Central memory CD8-positive, alpha-beta T cell (primary cell): ENCODE results near the gene C21orf58.
A peak's percentile ranks its signal among the peaks of the same experiment; 100 is the strongest.

Experiments
- ATAC-seq: fragments of 150-1000 bp; cut with Tn5 transposase; replicated peaks from 2 replicates; pipeline ENCODE4 v1.10.0; 2022; ENCODE audit warnings: mild to moderate bottlenecking, moderate FRiP score, moderate number of reproducible peaks; ENCODE audit not compliant: poor library complexity, severe bottlenecking; ENCODE audit errors: extremely low read depth
- DNase-seq, 2 donors: peaks; one replicate each; pipeline ENCODE4 v3.0.0; 2021; ENCODE audit warnings: low spot score in 2 of 2
- H3K27ac Mint-ChIP-seq: one replicate; pipeline ENCODE4 v1.8.0; 2022; ENCODE audit warnings: low read depth, mild to moderate bottlenecking, moderate library complexity, mixed read lengths
- H3K27me3 Mint-ChIP-seq: one replicate; pipeline ENCODE4 v1.8.0; 2022; ENCODE audit warnings: mixed read lengths
- H3K36me3 Mint-ChIP-seq: one replicate; pipeline ENCODE4 v1.8.0; 2022; ENCODE audit warnings: mild to moderate bottlenecking, moderate library complexity, mixed read lengths; ENCODE audit not compliant: insufficient read depth
- H3K4me1 Mint-ChIP-seq: one replicate; pipeline ENCODE4 v1.8.0; 2022; ENCODE audit warnings: mixed read lengths
- H3K4me3 Mint-ChIP-seq: one replicate; pipeline ENCODE4 v1.8.0; 2022; ENCODE audit warnings: mild to moderate bottlenecking, moderate library complexity, mixed read lengths
- H3K9me3 Mint-ChIP-seq: one replicate; pipeline ENCODE4 v1.8.0; 2022; ENCODE audit warnings: mixed read lengths

Gene C21orf58

DNA sequence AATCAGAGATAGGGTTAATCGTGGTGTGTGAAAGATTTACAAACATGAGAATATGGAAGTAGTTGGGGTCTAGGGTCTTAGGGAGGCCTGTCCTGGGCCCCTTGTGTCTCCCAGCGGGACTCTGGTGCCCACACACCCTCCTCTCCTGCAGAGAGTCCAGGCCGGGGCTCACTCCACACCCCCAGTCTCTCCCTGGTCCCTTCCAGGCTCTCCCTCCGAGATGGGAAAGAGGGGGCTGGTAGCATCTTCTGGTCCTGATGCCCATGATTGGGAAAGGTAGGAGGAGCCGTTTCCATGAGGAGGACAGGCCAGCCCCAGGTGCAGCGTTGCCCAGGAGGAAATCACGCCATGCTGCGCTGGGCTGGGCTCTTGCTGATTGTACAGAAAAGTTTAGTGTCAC is 26.9 kb upstream of the C21orf58 start:
- no peak for DNase-seq
- no peaks in the 10 kb centered on the region for H3K9me3 Mint-ChIP-seq
- no peak for ATAC-seq
- no peaks in the 10 kb centered on the region for H3K27me3 Mint-ChIP-seq
- no peaks in the 10 kb centered on the region for H3K4me1 Mint-ChIP-seq
- peaks cover 38% of the 10 kb centered on the region for H3K36me3 Mint-ChIP-seq
- no peak overlapping the region for H3K27ac Mint-ChIP-seq
- no peak overlapping the region for H3K4me3 Mint-ChIP-seq

DNA sequence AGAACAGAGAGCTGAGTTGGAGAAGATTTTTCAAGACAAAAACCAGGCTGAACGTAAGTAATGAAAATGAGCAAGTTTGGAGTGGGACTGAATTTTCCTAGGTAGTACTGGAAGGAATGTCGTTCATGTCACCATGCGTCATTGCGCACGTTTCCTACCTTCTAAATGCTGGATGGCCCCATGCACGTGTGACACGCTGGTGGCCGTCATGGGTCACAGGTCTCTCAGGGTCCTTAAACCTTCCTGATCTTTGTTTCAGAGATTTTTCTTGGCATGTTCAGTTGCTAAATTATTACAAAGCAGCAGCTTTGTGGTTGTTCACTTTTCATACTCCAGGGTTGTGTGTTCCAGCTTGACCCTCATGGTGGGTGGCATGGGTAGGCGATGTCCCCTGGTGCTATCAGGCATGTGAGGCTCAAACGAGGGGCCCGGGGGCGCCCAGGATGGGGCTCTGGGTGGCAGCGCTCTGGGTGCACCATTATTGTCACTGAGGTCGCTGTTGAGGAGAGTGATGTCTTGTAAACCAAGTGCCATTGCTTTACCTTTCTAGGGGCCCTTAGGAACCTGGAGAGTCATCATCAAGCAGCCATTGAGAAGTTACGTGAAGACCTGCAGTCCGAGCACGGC is 25.6 kb upstream of the C21orf58 start:
- ATAC-seq (no peak), DNase-seq (no peak)
- peaks cover 37% of the 10 kb centered on the region for H3K36me3 Mint-ChIP-seq
- H3K4me1 Mint-ChIP-seq = no peaks in the 10 kb centered on the region
- no peak overlapping the region for H3K27ac Mint-ChIP-seq
- no peaks in the 10 kb centered on the region for H3K9me3 Mint-ChIP-seq
- H3K4me3 Mint-ChIP-seq = no peak overlapping the region
- H3K27me3 Mint-ChIP-seq = no peaks in the 10 kb centered on the region

DNA sequence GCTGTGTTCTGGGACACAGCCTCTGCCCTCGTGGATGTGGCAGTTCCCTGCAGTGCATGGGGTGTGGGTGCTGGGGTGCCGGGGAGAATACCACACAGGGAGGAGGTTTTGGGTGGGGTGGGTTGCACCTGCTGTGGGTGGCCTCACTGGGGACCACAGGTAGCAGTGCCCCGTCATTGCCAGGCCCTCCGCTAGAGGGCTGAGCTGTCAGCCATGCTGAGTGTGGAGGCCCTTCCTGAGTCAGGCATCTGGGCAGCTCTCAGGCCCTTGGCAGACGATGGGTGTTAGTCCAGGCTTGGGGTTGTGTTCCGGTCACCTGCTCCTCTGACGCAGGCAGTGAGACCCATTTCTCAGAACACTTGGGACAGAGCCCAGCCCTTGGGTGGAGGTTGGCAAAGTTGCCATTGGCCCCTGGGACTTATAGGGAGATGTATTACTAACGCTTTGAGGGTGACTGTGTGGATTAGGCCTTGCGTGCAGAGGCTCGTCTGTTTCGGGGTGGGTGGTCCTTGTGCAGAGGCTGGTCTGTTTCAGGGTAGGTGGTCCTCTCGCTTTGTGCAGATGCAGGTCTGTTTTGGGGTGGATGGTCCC is 24.2 kb upstream of the C21orf58 start:
- Mint-ChIP-seq H3K9me3 (no peaks in the 10 kb centered on the region), H3K4me1 (peaks cover 8% of the 10 kb centered on the region), H3K27ac (no peak overlapping the region), H3K4me3 (no peak overlapping the region), H3K27me3 (no peaks in the 10 kb centered on the region), H3K36me3 (peaks cover 35% of the 10 kb centered on the region)
- no peak for DNase-seq
- ATAC-seq = no peak

DNA sequence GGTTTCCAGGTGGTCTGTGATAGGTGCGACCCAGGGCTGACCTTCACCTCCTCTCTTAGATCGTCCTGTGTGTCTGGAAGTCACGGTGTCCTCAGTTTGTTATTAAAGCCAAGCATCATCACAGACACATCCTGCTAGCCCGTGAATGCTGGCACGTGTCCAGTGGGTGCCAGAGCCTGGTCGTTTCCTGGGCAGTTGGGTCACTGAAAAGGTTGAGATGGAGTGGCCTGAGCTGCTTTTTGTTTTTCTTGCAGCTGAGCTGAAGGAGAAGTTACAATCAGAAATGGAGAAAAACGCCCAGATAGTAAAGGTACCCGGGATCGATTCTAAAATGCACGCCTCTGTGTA is 23.5 kb upstream of the C21orf58 start:
- H3K27ac Mint-ChIP-seq = no peak overlapping the region

DNA sequence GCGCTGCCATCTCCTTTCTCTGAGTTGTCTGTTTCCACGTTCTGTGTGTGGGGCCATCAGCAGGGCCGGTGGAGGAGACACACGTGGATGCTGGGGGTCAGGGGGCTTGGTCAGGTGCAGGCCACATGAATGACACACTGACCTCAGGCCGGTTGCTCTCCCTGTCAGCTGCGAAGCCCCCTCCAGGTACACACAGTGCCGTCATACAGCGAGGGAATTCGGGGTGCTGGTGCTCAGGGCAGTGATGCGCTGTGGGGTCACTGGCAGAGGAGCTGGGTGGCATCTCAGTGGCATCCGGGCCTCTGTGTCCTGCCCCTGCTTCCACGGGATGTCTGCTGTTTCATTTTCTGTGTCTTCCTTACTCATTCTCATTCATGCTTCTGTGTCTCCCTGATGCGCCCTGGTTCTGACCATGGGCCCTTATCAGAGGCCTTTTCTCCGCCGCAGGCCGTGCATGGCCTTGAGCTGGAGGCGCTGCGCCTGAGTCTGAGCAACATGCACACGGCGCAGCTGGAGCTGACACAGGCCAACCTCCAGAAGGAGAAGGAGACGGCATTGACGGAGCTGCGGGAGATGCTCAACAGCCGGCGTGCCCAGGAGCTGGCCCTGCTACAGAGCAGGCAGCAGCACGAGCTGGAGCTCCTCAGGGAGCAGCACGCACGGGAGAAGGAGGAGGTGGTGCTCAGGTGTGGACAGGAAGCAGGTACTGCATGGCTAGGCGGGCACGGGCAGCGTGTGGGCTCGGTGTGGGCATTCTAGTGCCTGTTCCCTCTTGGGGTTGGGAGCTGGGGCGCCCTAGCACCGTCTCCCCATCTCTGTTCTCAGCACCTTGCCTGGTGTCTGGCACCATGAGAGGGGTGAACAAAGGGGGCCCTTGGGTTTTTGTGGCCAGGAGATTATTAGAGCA is 22.9 kb upstream of the C21orf58 start:
- H3K36me3 Mint-ChIP-seq = peaks cover 39% of the 10 kb centered on the region
- H3K4me1 Mint-ChIP-seq = peaks cover 11% of the 10 kb centered on the region
- no peak for ATAC-seq

More for the DNA sequence above, 23.5 kb upstream of the C21orf58 start:
- DNase-seq = no peak
- ATAC-seq = no peak
- peaks cover 38% of the 10 kb centered on the region for H3K36me3 Mint-ChIP-seq
- H3K27me3 Mint-ChIP-seq = no peaks in the 10 kb centered on the region
- no peaks in the 10 kb centered on the region for H3K9me3 Mint-ChIP-seq
- no peak overlapping the region for H3K4me3 Mint-ChIP-seq
- H3K4me1 Mint-ChIP-seq = peaks cover 11% of the 10 kb centered on the region

DNA sequence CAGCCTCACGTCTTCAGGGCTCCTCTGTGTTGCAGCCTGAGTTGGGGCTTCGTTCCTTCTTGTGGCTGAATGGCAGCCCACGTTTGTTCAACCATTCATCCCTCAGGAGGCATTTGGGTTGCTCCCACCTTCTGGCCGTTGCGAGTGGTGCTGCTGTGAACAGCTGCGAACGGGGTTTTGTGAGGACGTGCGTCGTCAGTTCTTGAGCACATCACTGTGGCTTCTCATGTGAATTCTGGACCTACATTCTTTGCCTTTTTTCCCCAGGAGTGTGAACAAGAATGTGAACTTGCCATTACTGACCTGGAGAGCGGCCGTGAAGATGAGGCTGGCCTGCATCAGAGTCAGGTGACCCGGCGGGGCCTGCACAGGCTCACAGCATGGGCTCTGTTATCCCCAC is 22.2 kb upstream of the C21orf58 start:
- H3K4me3 Mint-ChIP-seq = no peak overlapping the region
- ATAC-seq (no peak), DNase-seq (no peak)
- H3K27me3 Mint-ChIP-seq = no peaks in the 10 kb centered on the region
- H3K36me3 Mint-ChIP-seq = peaks cover 37% of the 10 kb centered on the region
- H3K4me1 Mint-ChIP-seq = peaks cover 11% of the 10 kb centered on the region
- H3K9me3 Mint-ChIP-seq = no peaks in the 10 kb centered on the region
- H3K27ac Mint-ChIP-seq = no peak overlapping the region

More for the DNA sequence above, 22.9 kb upstream of the C21orf58 start:
- no peaks in the 10 kb centered on the region for H3K27me3 Mint-ChIP-seq
- H3K27ac Mint-ChIP-seq = peak overlapping the region; percentile 57
- H3K9me3 Mint-ChIP-seq = no peaks in the 10 kb centered on the region
- DNase-seq = no peak
- H3K4me3 Mint-ChIP-seq = no peak overlapping the region

DNA sequence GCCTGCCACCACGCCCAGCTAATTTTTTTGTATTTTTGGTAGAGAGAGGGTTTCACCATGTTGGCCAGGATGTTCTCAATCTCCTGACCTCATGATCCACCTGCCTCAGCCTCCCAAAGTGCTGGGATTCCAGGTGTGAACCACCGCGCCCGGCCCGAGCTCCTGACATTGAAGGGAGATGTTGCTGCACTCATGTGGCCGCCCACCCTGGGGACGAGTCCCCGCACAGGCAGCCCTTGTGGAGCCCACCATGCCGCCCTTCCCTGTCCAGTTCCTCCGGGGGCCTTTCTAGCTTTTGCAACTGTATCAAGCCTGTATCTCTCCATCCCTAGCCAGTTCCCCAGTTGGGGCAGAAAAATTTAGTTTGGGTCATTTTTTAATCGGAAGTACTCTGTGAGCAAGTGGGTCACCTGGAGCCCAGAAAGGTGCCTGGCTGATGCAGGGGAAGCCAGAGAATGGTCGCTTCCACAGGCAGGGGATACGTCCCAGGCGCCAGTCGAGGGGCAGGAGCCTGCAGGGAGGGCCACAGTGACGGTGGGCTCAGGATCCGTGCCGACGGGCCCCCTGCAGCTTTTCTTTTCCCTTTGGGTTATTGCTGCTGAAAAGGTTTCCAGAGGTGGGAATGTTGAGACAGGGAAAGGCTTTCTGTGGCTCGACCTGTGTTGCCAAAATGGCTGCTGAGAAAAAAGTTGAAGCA is 20.7 kb upstream of the C21orf58 start:
- Mint-ChIP-seq H3K36me3 (peaks cover 33% of the 10 kb centered on the region), H3K4me1 (peaks cover 11% of the 10 kb centered on the region), H3K4me3 (no peak overlapping the region), H3K27me3 (no peaks in the 10 kb centered on the region), H3K9me3 (no peaks in the 10 kb centered on the region), H3K27ac (no peak overlapping the region)
- DNase-seq (no peak), ATAC-seq (no peak)

DNA sequence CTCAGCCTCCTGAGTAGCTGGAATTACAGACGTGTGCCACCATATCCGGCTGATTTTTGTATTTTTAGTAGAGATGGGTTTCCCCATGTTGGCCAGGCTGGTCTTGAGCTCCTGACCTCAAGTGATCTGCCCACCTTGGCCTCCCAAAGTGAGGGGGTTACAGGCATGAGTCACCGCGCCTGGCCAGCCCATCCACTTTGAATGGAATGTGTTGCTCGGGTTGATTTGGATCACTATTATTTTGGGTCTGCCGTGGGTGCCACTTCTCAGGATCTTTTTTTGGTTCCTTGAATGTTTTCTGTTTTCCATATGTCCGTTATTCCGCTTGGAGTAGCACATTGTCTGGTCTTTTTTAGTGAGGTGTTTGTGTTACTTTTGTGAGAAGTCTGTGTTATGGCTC is 17.3 kb upstream of the C21orf58 start:
- Mint-ChIP-seq H3K4me1 (peaks cover 11% of the 10 kb centered on the region), H3K27ac (no peak overlapping the region), H3K36me3 (peaks cover 39% of the 10 kb centered on the region), H3K9me3 (no peaks in the 10 kb centered on the region), H3K4me3 (no peak overlapping the region), H3K27me3 (no peaks in the 10 kb centered on the region)
- ATAC-seq (no peak), DNase-seq (no peak)

DNA sequence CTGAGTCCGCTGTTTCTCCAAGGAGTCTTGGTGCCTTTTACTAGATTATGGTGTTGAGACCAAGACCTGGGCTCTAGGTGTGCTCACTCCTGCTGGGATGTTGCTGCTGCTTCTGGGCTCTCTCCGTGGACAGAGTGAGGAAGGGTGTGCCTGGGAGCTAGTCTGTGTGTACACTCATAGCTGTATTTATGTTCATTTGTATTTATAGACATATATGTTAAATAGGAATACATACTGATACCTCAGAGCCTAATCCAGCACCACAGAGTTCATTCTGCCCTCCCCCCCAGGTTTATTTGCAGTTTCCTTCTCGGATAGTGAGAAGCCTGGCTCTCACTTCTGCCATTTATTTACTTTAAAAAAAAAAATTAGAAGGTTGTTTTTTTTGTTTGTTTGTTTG is 12.9 kb upstream of the C21orf58 start:
- no peak for DNase-seq
- peaks cover 47% of the 10 kb centered on the region for H3K36me3 Mint-ChIP-seq
- no peaks in the 10 kb centered on the region for H3K27me3 Mint-ChIP-seq
- no peak overlapping the region for H3K27ac Mint-ChIP-seq
- no peaks in the 10 kb centered on the region for H3K4me1 Mint-ChIP-seq
- no peaks in the 10 kb centered on the region for H3K9me3 Mint-ChIP-seq
- H3K4me3 Mint-ChIP-seq = no peak overlapping the region
- no peak for ATAC-seq

DNA sequence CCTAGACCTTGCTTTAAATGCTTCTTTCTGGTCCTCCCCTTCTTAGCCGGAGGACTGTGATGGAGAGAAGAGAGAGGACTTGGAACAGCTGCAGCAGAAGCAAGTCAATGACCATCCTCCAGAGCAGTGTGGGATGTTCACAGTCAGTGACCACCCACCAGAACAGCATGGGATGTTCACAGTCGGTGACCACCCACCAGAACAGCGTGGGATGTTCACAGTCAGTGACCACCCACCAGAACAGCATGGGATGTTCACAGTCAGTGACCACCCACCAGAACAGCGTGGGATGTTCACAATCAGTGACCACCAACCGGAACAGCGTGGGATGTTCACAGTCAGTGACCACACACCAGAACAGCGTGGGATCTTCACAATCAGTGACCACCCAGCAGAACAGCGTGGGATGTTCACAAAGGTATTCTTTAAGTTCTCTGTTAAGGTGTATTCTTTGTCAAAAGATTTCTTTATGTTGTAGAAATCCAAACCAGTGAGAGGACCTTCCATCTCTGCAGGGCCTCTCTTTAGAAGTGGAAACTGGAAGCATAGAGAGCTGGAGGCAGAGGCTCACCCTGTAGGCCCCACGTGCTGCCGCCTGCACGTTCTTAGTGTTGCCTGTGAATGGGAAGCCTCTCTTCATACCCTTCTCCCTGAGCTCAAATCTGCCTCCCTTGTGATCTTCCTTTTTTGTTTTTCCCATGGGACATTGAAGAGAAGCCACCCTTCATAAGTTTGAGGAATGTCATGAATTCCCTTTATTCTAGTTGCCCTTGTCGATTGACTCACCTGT is 10.9 kb upstream of the C21orf58 start:
- H3K27ac Mint-ChIP-seq = no peak overlapping the region
- no peak overlapping the region for H3K4me3 Mint-ChIP-seq
- DNase-seq = no peak
- no peaks in the 10 kb centered on the region for H3K9me3 Mint-ChIP-seq
- no peaks in the 10 kb centered on the region for H3K27me3 Mint-ChIP-seq
- no peaks in the 10 kb centered on the region for H3K4me1 Mint-ChIP-seq
- peaks cover 50% of the 10 kb centered on the region for H3K36me3 Mint-ChIP-seq
- no peak for ATAC-seq

DNA sequence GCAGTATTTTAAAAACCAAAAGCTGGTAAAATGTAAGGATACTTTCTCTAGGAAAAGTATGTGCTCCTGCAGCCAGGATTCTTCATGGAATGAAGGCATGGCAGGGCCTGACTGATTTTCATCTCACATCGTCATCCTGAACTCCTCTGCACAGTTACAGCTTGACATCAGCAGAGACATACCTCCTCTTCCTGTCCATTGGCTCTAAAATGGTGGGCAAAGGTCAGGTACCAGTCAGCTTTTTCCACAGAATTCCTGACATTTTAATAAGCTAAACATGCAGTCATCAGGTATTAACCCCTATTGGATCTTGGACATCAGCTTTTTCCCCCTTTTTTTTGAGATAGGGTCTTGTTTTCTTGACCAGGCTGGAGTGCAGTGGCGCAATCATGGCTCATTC is 6.1 kb upstream of the C21orf58 start:
- H3K4me3 Mint-ChIP-seq = no peak overlapping the region
- peaks cover 29% of the 10 kb centered on the region for H3K36me3 Mint-ChIP-seq
- no peaks in the 10 kb centered on the region for H3K9me3 Mint-ChIP-seq
- no peak overlapping the region for H3K27ac Mint-ChIP-seq
- no peak for DNase-seq
- no peaks in the 10 kb centered on the region for H3K27me3 Mint-ChIP-seq
- ATAC-seq = no peak
- H3K4me1 Mint-ChIP-seq = peaks cover 14% of the 10 kb centered on the region

DNA sequence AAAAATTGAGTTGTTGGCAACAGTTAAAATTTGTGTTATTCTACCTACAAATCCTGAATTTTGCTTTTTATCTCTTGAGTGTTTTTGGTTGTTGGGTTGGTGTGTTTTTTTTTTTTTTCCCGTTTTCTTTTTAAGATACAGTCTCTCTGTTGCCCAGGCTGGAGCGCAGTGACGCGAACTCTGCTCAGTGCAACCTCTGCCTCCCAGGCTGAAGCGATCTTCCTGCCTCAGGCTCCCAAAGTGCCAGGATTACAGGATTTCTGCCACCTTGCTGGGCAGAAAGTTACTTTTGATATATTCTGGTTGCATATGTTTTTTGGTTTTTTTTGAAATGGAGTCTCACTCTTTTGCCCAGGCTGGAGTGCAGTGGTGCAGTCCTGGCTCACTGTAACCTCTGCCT is 4.5 kb upstream of the C21orf58 start:
- ATAC-seq (no peak), DNase-seq (no peak)
- no peak overlapping the region for H3K4me3 Mint-ChIP-seq
- no peak overlapping the region for H3K27ac Mint-ChIP-seq
- no peaks in the 10 kb centered on the region for H3K27me3 Mint-ChIP-seq
- no peaks in the 10 kb centered on the region for H3K9me3 Mint-ChIP-seq
- peaks cover 14% of the 10 kb centered on the region for H3K4me1 Mint-ChIP-seq
- peaks cover 27% of the 10 kb centered on the region for H3K36me3 Mint-ChIP-seq
